Suppressor macrophage treated with lipopolysaccharide for 4 hours (primary cell): ENCODE data around the gene HOXC12.

Source experiments
- DNase-seq: peaks from one replicate; pipeline ENCODE4 v3.0.0-alpha.2; 2020

HOXC12 gene

DNA sequence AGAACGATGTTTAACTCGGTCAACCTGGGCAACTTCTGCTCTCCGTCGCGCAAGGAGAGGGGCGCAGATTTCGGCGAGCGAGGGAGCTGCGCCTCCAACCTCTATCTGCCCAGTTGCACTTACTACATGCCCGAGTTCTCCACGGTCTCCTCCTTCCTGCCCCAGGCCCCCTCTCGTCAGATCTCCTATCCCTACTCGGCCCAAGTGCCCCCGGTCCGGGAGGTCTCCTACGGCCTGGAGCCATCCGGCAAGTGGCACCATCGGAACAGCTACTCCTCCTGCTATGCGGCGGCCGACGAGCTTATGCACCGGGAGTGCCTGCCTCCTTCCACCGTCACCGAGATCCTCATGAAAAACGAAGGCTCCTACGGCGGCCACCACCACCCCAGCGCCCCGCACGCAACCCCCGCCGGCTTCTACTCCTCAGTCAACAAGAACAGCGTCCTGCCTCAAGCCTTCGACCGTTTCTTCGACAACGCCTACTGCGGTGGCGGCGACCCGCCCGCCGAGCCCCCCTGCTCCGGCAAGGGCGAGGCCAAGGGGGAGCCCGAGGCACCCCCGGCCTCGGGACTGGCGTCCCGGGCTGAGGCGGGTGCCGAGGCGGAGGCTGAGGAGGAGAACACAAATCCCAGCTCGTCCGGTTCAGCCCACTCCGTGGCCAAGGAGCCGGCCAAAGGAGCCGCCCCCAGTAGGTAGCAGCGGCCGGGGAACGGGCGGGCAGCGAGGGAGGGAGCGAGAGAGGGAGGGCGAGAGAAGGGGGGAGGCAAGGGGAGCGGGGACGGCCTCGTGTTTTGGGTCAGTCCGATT is 18.7 kb downstream of the HOXC12 start:
- DNase-seq: no peak

DNA sequence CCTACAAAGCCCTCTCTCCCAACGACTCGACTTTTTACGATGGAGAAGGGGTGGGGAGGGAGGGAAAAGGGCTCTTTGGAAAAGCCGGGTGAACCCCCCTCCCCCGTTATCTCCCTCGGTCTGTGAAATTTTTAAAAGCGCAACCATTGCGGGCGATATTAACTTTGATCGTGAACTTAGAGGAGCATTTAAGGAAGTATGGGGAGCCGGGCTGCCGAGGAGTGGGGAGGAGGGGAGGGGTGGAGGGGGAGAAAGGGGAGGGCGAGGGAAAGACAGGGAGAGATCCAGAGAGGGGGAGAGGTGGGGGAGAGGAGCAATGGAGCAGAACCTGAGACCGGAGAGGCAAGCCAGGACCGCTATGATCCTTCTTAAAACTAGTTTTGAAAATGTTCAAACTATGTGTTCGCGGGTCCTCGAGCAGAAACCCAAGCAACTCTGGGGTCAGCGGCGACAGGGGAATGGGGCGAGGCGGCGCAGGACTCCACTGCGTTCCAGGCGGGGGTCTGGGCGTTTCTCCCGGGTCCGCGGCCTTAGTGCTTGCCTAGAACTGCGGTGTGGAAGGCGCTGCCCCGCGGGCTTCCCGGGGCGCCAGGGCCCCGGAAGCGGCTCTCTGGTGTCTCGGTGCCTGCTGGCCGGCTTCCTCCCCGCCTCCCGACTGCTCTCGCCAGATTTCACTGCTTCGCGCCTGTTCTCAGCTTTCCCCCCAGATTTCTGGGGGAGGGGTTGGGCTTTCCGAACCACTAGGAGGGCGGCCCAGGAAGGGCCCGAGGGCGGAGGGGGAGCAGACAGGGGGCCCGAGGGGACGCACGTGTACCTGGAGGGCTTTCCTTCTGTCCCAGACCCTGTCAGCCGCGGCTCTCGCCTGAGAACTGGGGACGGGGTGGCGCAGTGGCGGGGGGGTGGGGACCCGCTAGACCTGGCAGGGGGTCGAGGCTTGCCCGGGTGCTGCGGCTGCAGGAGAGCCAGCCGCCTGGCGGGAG is 19.7 kb downstream of the HOXC12 start, which contains the start of gene HOTAIR:
Gene HOTAIR (minus strand): TSS at position 871 of the 980 bp plus-strand sequence.
- peak; percentile 19 for DNase-seq

DNA sequence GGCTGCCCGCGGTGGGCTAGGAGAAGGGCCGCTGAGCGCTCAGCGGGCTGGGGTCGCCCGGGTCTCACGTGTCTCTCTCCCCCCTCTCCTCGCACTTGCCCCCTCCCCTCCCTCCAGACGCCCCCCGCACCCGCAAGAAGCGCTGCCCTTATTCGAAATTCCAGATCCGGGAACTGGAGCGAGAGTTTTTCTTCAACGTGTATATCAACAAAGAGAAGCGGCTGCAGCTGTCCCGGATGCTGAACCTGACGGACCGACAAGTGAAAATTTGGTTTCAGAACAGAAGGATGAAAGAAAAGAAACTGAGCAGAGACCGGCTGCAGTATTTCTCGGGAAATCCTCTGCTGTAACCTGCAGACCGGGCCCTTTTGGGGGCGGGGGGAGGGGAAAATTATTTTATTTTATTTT is 20.4 kb downstream of the HOXC12 start:
- no peak for DNase-seq

DNA sequence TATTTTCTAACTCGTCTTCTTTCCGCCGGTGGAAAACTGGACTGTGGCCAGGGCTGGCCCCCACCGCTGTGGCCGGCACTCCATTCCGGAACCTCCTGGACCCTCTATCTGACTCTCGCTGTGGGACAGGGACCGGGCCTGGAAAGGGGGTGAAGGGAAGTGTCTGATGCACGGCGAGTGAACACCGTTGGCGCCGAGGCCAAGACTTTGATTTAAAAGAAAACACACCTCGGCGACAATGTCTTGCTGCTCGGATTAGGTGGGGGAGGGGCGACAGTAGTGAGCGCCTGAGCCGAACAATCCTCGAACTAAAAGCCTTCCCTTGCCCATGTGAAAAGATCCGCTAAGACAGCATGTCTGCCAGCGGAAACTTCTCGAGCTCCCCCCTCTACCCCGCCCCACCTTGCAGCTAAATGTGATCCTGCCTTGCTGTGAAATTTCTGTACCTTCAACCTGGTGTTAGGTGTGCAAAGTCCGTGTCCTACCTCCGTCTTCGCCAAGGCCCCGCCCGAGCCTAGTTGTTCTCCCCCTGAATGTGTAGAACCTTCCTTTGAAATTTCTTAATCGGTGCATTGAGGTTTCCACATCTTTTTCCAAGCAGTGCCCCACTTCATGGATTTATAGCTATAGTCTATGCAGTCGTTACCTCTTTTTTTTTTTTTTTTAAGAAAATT is 20.9 kb downstream of the HOXC12 start:
- no peak for DNase-seq

DNA sequence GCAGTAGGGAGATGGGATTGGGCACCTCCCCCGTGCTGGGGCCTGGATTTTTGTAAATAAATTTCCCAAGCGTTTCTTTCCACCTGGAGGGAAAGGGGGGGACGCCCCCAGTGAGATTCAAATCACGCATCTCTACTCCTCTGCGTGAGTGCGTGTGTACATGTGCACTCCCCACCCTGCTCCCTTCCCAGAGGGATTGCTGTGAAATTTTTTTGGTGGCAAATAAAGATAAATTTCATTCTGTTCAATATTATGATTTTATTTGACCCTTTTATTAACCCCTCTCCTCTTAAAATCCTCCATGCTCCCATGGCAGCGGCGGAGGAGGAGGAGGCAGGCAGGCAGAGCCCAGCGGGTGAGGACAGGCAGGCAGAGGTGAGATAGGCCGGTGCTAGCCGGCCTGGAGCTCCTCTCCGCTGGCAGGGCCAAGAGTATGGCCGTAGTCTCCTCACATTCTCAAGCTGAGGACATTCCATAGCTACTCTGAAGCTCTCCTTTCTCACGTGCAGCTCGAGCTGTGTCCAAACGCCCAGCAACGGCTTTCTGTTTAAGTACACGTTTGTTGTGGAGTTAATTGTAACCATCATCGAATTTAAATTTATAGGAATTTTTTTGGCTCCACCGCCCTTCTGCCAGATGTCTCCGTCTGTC is 21.6 kb downstream of the HOXC12 start:
- no peak for DNase-seq

DNA sequence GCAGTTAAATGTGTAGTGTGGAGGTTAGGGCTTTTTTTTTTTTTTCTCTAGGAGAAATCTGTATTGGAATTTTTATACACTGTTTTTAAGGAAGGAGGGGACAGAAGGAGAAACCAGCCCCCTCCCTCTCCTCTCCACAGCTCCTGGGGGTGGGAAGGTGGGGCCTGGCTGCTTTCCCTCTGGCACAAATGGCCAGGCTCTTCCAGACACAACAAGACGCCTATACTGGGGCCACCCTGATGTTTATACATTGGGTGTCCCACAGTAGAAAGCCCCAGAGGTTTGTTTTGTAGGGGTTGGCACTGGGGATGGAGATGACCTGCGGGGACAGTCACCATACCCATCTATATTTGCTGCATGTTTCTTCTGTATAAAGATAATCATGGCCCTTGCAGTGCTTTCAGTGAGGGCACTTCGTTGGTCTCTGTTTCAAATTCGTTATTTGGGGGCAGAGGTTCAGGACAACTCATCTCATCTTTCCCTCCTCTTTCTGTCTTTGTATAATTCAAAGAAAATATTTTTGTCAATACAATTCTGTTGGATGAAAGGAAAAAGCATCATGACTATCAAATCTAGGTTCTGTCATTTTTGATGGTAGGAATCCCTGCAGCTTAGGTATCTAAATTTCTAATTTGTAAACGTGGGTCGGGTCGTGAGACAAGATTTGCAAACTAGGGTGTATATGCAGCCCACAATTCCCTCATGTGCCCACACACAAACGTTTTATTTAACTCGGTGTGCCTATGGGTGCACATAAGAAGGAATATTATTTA is 22.3 kb downstream of the HOXC12 start:
- DNase-seq: no peak

DNA sequence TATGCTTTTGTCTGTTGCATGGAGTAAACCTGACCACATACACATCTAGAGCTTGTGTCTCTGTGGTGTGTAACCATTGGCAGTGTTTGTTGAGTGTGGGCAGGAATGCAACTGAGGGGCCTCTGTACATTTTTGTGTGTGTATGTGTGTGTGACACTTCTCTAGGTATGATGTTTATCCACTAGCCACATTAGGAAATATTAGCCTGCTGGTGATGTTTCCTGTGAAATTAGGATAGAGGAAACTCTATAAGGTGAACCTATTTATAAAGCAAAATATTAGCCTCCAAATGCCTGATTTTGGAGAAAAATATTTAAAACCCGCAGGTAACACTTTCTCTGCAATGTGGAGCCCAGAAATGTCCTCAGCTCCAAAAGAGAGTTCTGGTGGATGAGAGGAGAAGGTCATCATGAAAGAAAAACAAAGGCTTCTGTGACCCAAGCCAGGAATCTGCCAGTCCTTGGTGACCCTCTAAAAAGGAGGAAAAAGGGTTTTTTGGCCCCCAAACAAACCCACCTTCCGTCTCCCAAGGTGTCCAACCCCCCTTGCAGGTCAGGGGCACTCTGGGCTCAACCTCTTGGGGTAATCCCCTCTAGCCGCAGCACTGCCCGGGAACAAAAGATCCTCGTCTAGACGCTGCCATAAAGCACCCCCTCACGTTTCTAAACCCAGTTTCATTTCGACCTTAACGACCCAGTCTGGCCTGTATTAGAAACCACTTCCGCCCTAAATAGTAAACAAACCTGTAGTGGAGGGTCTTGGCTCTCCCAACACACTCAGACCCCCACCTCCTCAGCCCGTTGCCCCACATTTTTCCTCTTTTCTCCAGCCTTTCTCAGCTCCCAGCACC is 23.1 kb downstream of the HOXC12 start:
- no peak for DNase-seq

DNA sequence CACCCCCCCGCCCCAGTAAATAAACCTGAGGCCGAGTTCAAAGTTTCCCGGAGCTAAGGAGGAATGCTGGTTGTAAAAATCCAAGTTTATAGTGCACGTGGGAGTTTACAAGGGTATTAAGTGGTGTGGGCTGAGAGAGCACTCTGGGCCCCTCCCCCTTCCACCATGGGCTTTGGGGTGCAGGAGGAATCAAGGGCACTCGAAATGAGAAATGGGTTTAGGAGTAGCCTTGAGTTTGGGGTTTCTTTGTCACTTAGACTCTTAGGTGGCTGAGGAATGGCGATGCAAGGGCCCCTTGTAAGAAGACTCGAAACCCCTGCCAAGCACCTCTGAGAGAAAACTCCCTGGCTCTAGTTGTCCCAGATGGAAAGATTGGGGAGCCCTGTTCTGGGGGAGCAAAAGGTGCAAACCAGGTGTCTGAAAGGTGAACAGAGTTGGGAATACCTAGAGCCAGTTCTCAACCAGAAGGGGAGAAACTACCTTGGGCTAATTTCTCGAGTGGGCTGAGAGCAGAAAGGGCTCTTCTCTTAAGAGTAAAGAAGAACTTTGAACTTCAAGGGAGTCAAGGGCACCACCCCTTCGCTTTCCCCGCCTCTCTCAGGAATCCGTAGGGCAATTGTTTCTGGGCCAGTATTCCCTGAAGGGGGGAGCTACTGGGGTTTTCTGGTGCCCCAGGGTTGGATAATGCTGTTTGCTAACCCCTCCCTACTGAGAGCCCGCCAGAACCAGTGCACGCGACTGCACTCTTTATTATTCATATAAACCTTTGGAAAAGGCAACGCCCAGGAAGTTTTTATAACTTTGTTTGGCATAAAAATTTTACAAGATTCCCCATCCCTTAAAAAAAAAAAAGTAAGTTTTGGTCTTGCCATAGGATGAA is 24.0 kb downstream of the HOXC12 start:
- DNase-seq: no peak

DNA sequence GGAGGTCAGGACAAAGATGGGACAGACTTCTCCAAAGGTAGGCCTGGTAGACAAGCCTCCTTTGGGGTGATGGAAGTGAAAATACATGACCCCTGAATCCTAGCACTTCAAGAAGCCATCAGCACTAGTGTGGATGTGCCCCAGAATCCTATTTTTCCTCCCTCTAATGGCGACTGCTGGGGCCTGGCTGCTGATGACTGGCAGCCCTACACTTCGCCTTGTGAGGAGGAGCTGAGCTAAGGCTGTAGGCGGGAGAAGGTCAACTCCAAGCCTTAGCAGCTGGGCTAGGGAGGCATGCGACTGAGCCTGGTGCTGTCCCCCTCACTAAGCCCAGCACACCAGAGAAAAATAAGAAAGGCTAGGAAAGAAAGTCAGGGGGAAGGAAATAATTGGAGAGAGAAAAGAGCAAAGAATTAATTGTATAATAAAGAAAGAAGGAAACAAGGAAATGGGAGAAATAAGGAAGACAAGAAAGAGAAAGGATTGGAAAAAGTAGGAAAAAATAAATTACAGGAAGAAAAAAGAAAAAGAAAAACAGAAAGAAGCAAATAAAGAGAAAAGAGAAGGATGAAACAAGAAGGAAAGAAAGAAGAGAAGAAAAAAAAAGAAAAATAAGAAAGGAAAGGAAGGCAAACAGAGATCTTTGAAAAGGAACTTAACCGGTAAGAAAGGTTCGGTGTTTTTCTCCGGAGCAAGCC is 25.6 kb downstream of the HOXC12 start:
- no peak for DNase-seq

DNA sequence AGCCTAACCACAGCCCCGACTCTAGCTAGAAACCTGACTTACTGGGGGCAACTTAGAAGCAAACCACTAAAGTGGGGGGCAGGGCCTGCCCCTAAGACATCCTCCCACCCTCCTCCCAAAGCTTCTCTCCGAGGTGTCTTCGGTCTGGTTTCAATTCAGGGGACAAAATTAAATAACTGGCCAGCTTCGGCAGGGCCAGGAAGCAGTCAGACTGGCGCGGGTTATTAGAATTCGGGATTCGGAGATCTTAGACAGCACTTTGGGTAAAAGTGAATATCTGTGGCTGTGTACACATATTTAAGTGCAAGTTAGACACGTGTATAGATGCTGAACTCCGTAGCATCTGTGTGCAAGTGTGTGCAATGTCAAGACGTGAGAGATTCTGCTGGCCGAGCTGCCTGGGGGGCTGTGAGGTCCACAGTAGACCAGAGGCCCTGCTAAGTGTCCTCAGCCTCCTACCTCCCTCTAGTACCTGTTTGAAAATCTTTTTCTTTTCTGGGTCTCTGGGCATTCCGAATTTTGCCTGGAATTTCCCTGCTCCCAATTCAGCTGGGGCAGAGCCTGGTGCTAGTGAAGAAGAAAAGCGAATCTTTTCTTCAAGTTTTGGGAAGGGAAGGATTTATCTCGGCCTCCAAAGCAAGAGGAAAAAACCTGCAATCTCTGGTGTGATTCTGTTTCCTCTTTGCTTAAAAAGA is 26.2 kb downstream of the HOXC12 start:
- DNase-seq: no peak

DNA sequence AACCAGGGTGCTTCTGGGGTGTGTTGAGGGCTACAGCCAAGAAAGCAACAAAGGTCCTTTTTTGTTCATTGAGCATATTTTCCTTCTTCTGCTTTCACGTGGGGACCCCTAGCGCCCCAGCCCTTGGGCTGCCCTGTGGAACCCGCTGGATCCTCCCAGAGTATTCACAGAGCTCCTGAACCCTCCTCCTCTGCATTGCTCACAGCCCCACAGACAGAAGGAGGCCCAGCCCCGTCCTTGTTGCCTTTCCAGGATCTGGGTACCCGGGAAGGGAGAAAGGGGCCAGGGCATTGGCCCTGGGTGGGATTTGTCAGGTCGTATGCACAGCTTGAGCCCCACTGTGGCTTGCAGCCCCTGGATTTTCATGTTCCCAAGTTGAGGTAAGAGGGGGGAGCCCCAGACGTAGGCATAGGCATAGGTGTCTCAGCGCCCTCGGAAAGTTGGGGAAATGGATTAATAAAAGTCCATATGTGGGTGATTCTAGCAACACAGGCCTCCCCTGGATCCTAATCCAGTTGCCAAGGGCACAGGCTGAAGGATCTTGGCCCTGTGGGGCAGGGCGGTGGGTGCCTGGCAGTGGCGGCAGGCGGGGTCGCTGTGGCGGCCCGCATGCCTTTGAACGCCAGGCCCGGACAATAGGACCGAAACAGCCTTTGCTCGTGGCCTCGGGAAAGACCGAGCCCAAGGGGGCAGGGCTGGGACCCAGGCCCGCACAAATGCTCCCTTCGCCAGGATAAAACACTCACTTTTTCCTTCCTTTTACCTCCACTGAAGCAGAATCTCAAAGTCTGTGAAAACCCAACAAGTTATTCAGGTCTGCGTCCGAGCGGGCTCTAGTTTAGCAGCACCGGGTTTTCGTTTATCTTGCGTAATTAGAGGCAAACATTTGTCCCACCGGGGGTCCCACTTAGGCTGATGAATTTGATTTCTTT is 27.2 kb downstream of the HOXC12 start:
- no peak for DNase-seq

DNA sequence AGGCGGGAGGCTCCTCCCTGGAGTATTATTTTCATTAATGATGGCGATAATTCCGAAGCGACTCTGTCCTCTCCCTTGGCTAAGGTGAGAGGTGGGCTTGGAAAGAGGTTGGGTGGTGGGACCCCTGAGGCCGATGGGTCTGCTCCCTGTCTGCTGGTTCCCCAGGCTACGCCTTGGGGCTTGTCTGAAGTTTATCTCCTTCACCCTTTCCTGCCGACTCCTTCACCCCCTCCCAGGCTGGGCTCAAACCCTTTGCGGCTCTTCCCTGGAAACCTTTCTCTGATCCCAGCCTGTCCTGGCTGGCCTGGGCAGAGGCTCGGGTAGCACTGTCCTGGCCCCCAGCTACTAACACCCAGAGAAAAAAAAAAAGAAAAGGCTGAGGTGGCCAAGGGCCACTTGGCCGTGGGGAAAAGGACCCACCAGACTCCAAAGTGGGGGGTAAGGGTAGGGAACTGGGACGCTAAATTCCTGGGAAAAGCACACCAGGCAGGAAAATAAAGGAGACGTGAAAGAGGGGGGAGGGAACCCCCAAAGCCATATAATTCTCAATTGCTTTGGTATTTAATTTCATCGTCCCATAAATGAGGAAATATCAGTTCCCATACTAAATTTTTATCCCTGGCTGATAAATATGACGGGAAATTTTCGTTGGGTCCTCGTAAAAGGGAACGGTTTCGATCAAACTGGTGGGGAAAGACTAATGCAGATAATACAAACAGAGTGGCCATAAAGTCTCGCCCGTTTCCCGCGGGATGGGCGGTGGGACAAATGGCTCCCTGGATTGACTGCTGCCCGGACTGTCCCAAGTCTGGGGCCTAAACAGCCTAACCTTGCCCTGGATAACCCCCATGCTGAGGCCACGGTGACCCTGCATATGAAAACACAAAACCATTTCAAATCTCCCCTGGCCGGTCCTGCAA is 28.2 kb downstream of the HOXC12 start:
- no peak for DNase-seq

DNA sequence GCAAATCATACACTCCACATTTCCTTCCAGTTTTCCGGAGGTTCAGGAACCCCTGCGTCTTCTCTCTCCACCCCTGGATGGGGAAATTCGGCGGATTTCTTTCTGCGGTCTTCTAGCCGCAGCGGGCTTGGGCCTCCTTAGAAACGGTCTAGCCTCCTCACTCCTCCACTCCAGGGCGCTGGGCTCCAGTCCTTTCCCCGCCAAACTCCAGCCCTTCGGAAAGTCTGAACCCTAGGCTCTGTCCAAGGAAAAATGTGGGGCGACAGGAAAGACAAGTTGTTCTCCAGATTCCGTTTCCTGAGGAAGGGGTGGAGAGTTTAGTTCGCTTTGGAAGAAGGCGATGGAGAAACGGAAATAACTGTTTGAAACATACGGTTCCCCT is 28.9 kb downstream of the HOXC12 start:
- no peak for DNase-seq

DNA sequence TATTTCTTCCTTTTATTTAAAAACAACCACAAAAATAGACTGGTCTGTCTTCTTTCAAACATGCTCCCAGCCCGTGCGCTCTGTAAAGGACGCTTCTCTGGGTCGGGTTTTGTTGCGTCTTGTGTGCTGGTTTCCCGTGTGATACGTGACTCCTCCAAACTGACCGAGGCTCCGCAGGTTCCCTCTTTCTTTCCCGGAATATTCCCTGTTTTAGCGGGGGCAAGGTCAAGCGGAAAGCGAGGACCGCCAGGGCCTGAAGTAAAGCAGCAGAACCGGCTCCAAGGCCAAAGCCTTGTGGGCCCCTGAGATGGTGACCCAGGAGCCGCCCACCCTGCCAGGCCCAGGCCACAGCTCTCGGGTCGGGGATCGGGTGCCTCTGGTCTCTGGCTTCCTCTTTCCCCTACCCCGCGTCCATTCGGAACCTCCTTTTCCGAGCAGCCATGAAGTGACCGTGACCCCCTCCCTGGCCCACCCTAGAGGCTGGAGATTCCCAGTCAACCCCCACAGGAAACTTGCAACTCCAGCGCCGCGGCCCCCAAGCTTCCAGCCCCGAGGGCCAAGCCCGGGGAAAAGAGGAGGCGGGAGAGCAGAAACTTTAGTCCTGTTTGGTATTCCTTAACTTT is 29.4 kb downstream of the HOXC12 start:
- no peak for DNase-seq

DNA sequence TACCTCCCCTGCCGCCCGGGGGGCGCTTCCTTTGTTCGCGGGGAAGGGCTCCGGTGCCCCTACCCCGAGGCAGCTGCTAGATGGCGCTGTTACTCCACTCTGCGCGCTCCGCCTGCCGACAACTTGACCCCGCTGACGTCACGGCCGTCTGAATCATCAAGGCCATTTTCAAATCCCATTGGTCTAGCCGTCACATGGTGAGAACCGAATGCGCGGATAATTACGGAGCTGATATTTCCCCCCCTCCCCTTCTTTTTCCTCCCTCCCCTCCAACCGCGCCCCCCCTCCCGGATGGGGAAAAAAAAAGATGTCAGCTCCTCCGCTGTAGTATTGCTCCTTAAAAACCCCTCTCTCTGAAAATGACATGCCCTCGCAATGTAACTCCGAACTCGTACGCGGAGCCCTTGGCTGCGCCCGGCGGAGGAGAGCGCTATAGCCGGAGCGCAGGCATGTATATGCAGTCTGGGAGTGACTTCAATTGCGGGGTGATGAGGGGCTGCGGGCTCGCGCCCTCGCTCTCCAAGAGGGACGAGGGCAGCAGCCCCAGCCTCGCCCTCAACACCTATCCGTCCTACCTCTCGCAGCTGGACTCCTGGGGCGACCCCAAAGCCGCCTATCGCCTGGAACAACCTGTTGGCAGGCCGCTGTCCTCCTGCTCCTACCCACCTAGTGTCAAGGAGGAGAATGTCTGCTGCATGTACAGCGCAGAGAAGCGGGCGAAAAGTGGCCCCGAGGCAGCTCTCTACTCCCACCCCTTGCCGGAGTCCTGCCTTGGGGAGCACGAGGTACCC is 30.4 kb downstream of the HOXC12 start, which contains the start of gene HOXC10:
Gene HOXC10 (plus strand): TSS at position 246 of the 791 bp plus-strand sequence. CDS start 114 bp downstream, at position 360.
- DNase-seq: peak; percentile 78
